Thyroid gland (tissue), 4 donors: Measurements from ENCODE around the gene NHSL1. TPM values are rescaled to one million over a fixed set of nuclear protein-coding genes. Genes with fewer than 3 reads are reported as not detected.

ENCODE experiments used
- DNase-seq, 2 donors: peaks; one replicate each; pipeline ENCODE4 v3.0.0-alpha.2; 2019
- H3K27ac ChIP-seq, 3 donors: fragments of 200-600 bp; sonication (generic); 1 replicate in 2 of 3; 2 replicates in 1 of 3; pipeline ENCODE4 v1.5.1; 2016 to 2019; ENCODE audit warnings: mild to moderate bottlenecking in 1 of 3, moderate library complexity in 1 of 3
- H3K27me3 ChIP-seq: fragments of 200-600 bp; sonication (generic); one replicate; pipeline ENCODE4 v1.5.1; 2019
- H3K36me3 ChIP-seq, 2 donors: fragments of 200-600 bp; sonication (generic); one replicate each; pipeline ENCODE4 v1.5.1; 2016 to 2019
- H3K4me1 ChIP-seq, 2 donors: fragments of 200-600 bp; sonication (generic); one replicate each; pipeline ENCODE4 v1.5.1; 2017 to 2019
- H3K4me3 ChIP-seq, 3 donors: fragments of 200-600 bp; sonication (generic); replicated peaks in 1 of 3; 1 replicate in 2 of 3; 2 replicates in 1 of 3; pipeline ENCODE4 v1.5.1; 2016; ENCODE audit warnings: mild to moderate bottlenecking in 1 of 3
- H3K9me3 ChIP-seq: fragments of 200-600 bp; sonication (generic); one replicate; pipeline ENCODE4 v1.5.1; 2017
- CTCF ChIP-seq, 6 experiments: fragments of 200-600 bp in 3 of 6; fragments of 450-650 bp in 3 of 6; sonication (generic) in 3 of 6; IDR thresholded peaks; one replicate each; pipeline ENCODE4 v1.5.1; 2016 to 2019; ENCODE audit warnings: antibody characterized with exemption in 6 of 6, mild to moderate bottlenecking in 2 of 6, inconsistent platforms in 1 of 6, moderate library complexity in 1 of 6
- POLR2A ChIP-seq, 2 donors: fragments of 450-650 bp; IDR thresholded peaks; one replicate each; pipeline ENCODE4 v1.6.1; 2017; ENCODE audit warnings: antibody characterized with exemption in 2 of 2, mild to moderate bottlenecking in 2 of 2, moderate library complexity in 1 of 2
- WGBS, 2 donors: methylation state at CpG; one replicate each; pipeline ENCODE4 v1.1.5; 2017; 5-methylcytosine and 5-hydroxymethylcytosine counted together
- intact Hi-C: fragments of 100-400 bp; cut with DNase I; formaldehyde crosslinking; loops from one replicate; pipeline ENCODE4 v1.15.1; 2023
- total RNA-seq, 4 donors: library from RNA; depleted of rRNA; stranded (reverse); fragments of >200 nt; gene quantifications; one replicate each; pipeline ENCODE4 v1.2.3, GENCODE V29; 2016

NHSL1 gene
- total RNA-seq, 4 donors from 2014 or later = 5.0 to 13.9 (median 8.6) TPM

GRCh38 chr6:138485586-138486248, 13.6 kb downstream of the NHSL1 start:
- WGBS, 2 donors = 83 to 84% methylated on average over 13 of the region's 13 CpGs
- Histone ChIP-seq H3K27ac (peak overlapping the region in 2 of 3 donors; percentile 57 to 67), H3K4me1 (peaks cover 20 to 23% of the 10 kb centered on the region in 2 donors), H3K36me3 (no peaks in the 10 kb centered on the region), H3K9me3 (no peaks in the 10 kb centered on the region), H3K27me3 (no peaks in the 10 kb centered on the region), H3K4me3 (no peak overlapping the region)
- DNase-seq = no peak
- intact Hi-C loops = no loop called here
- TF ChIP-seq CTCF (IDR thresholded peaks at IDR 0.05) (no peak), POLR2A (IDR thresholded peaks at IDR 0.05) (no peak)

GRCh38 chr6:138485005-138485545, 14.2 kb downstream of the NHSL1 start:
- intact Hi-C loops = no loop called here
- Histone ChIP-seq H3K27me3 (no peaks in the 10 kb centered on the region), H3K4me3 (peak overlapping the region in 1 of 3 donors; percentile 0), H3K36me3 (no peaks in the 10 kb centered on the region), H3K4me1 (peaks cover 25 to 28% of the 10 kb centered on the region in 2 donors), H3K27ac (peak overlapping the region in 2 of 3 donors; percentile 57 to 67), H3K9me3 (no peaks in the 10 kb centered on the region)
- DNase-seq = peak; percentile 23 to 44
- 16 to 30% methylated on average over 11 of the region's 11 CpGs for WGBS, 2 donors
- TF ChIP-seq CTCF (IDR thresholded peaks at IDR 0.05) (no peak), POLR2A (IDR thresholded peaks at IDR 0.05) (no peak)

- Histone ChIP-seq H3K27ac (peak overlapping the region in 2 of 3 donors; percentile 57 to 67), H3K36me3 (no peaks in the 10 kb centered on the region), H3K4me1 (peaks cover 28 to 29% of the 10 kb centered on the region in 2 donors), H3K27me3 (no peaks in the 10 kb centered on the region), H3K4me3 (no peak overlapping the region), H3K9me3 (no peaks in the 10 kb centered on the region)
- 86 to 87% methylated on average over 3 of the region's 3 CpGs for WGBS, 2 donors
- DNase-seq = no peak
- intact Hi-C loops = no loop called here
- no peak for TF ChIP-seq POLR2A (IDR thresholded peaks at IDR 0.05)
- TF ChIP-seq CTCF (IDR thresholded peaks at IDR 0.05) = no peak
These were observed 15.1 kb downstream of the NHSL1 start for GRCh38 chr6:138484018-138484731.

GRCh38 chr6:138482816-138483215, 16.5 kb downstream of the NHSL1 start:
- Histone ChIP-seq H3K4me3 (no peak overlapping the region), H3K27ac (peak overlapping the region in 1 of 3 donors; percentile 57), H3K4me1 (peaks cover 28 to 29% of the 10 kb centered on the region in 2 donors), H3K27me3 (no peaks in the 10 kb centered on the region), H3K9me3 (no peaks in the 10 kb centered on the region), H3K36me3 (no peaks in the 10 kb centered on the region)
- 98% methylated on average over 3 of the region's 3 CpGs for WGBS, 2 donors
- intact Hi-C loops = no loop called here
- DNase-seq = no peak
- TF ChIP-seq POLR2A (IDR thresholded peaks at IDR 0.05) = no peak
- TF ChIP-seq CTCF (IDR thresholded peaks at IDR 0.05) = no peak
